GM21526 (cell line): Measurements from ENCODE around the gene OPHN1.

Experiments used
- ATAC-seq: cut with Tn5 transposase; IDR thresholded peaks from one replicate; pipeline ENCODE4 v1.9.1; 2021; ENCODE audit warnings: moderate library complexity; ENCODE audit not compliant: unreplicated experiment, low FRiP score

OPHN1 gene

GRCh38 chrX:68261060-68261672 is 172.1 kb downstream of the OPHN1 start:
- ATAC-seq: no peak

GRCh38 chrX:68256990-68257389 is 176.3 kb downstream of the OPHN1 start:
- ATAC-seq: no peak

- no peak for ATAC-seq
Observed at GRCh38 chrX:68254738-68255645, 178.3 kb downstream of the OPHN1 start.

GRCh38 chrX:68252664-68253063 is 180.6 kb downstream of the OPHN1 start:
- no peak for ATAC-seq

- no peak for ATAC-seq
Observed at GRCh38 chrX:68249903-68250302, 183.4 kb downstream of the OPHN1 start.

- no peak for ATAC-seq
Observed at GRCh38 chrX:68249401-68249831, 183.9 kb downstream of the OPHN1 start.

GRCh38 chrX:68238568-68238967 is 194.7 kb downstream of the OPHN1 start:
- no peak for ATAC-seq

GRCh38 chrX:68234171-68234910 is 199.0 kb downstream of the OPHN1 start:
- ATAC-seq: no peak

- no peak for ATAC-seq
Observed at GRCh38 chrX:68232206-68232605, 201.1 kb downstream of the OPHN1 start.

GRCh38 chrX:68209008-68209407 is 224.3 kb downstream of the OPHN1 start:
- ATAC-seq: no peak

- no peak for ATAC-seq
Observed at GRCh38 chrX:68204521-68205038, 228.7 kb downstream of the OPHN1 start.

- ATAC-seq: no peak
Observed at GRCh38 chrX:68203646-68204045, 229.6 kb downstream of the OPHN1 start.

GRCh38 chrX:68203211-68203610 is 230.1 kb downstream of the OPHN1 start:
- no peak for ATAC-seq

GRCh38 chrX:68199062-68199848 is 234.0 kb downstream of the OPHN1 start:
- ATAC-seq: no peak

GRCh38 chrX:68196939-68197791 is 236.1 kb downstream of the OPHN1 start:
- peak; percentile 85 for ATAC-seq

GRCh38 chrX:68195561-68195960 is 237.7 kb downstream of the OPHN1 start:
- ATAC-seq: no peak

- ATAC-seq: no peak
Observed at GRCh38 chrX:68193786-68194185, 239.5 kb downstream of the OPHN1 start.

- no peak for ATAC-seq
Observed at GRCh38 chrX:68193234-68193633, 240.1 kb downstream of the OPHN1 start.

- ATAC-seq: no peak
Observed at GRCh38 chrX:68190799-68191198, 242.5 kb downstream of the OPHN1 start.
